Measurements from ENCODE around the gene CRB2. TPM values are rescaled to one million over a fixed set of nuclear protein-coding genes. Genes with fewer than 3 reads are reported as not detected.

Gene CRB2
- polyA plus RNA-seq, 3 donors, result 0.01 to 0.22 (median 0.10) TPM

DNA sequence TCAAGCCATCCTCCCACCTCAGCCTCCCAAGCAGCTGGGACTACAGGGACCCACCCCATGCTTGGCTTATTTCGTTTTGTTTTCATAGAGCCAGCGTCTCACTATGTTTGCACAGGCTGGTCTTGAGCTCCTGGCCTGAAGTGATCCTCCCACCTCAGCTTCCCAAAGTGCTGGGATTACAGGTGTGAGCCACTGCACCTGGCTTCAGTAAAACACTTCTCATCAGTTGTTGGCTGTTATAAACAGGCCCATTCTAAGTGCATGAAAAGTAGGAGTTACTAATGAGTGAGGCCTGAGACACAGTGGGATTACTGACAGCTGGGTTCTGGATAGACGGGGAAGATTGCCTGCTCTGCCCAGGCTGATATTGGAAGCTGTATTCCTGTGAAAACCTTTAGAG lies 3.5 kb downstream of the CRB2 start:
- 30 to 77% (median 62%) methylated on average over 3 of the region's 3 CpGs for WGBS, 3 donors

DNA sequence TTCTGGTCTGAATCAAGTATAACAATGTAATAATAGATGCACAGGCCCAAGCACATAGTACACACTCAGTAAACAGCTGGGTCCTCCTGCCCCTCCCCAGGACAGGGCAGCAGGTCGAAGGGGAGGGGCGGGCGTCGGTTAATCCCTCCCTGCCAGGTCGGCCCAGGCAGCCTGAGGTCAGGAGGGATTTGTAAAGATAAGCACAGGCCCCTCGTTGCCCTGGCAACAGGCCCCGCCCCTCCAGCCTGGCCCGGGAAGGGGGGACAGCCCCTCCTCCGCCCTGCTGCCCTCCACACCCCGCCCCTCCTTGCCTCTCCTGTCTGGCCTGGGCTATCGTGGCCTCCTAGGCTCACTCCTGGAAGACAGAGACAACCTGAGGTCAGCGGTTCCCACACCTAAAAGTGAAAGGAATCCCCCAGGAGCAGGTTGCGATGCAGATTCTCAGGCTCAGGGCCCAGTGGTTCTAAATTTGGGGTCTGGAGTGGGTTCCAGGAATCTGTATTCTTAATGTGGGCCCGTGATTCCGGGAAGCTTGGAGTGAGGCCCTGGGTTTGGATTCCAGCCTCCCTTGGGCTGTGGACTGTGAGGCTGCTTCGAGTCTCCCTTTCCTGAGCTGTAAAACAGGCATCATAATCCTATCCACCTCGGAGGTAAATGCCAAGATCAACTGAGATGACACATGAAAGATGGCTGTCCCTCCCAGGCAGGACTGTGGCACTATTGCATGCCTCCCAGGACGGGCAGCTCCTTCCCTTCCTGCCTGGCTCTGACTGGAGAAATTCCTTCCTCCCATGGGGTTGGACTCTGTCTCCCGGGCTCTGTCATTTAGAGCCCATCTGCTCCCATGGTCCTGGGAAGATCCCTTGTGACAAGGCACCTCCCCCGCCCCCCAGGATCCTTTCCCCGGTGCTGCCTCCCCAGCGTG lies 4.4 kb downstream of the CRB2 start:
- WGBS, 3 donors, result 32 to 38% (median 37%) methylated on average over 20 to 22 of the region's 22 CpGs

More for the DNA sequence above, 3.5 kb downstream of the CRB2 start:
- H3K27ac ChIP-seq (ENCODE audit: low read depth, low read length), result no peak overlapping the region

DNA sequence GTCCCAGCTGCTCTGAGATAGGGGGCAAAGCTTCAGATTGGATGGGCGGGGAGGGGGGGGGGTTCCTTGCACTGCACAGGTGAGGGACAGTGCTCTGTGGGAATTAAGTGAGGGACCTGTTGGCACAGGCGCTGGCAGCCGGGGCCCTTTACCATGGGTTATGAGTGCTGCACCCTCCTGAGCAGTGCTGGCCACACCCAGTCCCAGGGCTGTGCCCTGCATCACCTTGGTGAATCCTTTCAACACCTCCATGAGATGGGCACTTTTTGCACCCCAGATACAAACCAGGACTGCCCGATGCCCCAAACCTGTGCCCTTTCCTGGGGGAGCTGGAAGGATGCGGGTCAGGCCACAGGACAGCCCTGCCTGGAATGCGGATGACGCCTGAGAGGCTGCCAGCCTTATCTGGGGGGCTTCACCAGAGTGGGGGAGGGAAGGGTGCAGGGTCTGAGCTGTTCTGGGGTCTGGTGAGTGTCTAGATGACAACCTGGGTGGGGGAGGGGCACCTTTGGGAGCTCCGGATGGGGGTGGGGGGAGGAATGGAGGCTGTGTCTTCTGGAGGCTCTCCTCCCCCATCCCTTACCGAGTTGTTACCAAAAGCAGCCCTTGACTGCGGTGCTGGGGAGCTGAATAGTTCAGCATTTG lies 5.2 kb downstream of the CRB2 start:
- WGBS, 3 donors, result 53 to 60% (median 58%) methylated on average over 8 to 10 of the region's 10 CpGs

More for the DNA sequence above, 4.4 kb downstream of the CRB2 start:
- no peak overlapping the region for H3K27ac ChIP-seq (ENCODE audit: low read depth, low read length)

DNA sequence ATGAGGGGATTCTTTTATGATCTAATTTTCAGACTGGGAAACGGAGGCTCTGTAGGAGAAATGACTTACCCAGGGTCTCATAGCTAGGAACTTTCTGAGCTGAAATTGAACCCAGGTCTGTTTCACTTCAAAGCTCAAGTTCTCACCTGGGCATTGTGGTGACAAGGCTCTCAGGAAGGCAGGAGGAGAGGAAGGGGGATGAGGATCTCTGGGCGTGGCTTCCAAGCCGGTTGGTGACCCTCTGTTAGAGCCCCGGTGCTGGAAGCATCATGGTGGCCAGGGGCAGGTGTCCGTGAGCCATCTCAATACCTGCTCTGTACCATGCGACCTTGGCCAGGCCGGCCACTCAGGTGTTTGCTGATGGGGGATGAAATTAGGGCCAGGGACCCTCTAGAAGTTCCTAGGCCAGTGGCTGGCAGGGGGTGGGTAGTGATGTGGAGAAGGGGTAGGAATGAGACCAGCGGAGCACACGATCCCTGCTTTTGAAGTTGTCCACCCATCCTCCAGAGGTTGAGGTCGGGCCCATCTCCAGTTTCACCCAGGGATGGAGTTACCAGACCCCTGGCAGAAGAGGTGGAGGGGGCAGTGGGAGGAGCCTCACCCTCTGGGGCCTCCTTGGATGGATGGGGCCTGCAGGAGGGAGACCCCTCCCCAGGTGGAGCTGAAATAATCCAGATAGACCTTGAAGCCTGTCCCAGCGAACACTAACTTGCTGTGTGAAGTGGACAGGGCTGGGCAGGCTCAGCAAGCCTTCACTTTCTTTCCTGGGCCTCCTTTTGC lies 5.9 kb downstream of the CRB2 start:
- H3K27ac ChIP-seq (ENCODE audit: low read depth, low read length), result no peak overlapping the region
- 65 to 68% (median 66%) methylated on average over 11 of the region's 11 CpGs for WGBS, 3 donors

More for the DNA sequence above, 5.2 kb downstream of the CRB2 start:
- no peak overlapping the region for H3K27ac ChIP-seq (ENCODE audit: low read depth, low read length)

DNA sequence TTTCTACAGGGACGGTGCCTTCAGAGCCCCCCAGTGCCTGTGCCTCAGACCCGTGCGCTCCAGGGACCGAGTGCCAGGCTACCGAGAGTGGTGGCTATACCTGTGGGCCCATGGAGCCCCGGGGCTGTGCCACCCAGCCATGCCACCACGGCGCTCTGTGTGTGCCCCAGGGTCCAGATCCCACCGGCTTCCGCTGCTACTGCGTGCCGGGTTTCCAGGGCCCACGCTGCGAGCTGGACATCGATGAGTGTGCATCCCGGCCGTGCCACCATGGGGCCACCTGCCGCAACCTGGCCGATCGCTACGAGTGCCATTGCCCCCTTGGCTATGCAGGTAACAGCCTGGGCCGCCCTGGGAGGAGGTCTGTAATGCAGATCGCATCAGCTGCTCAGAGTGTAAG lies 6.9 kb downstream of the CRB2 start:
- WGBS, 3 donors, result 87 to 92% (median 88%) methylated on average over 23 of the region's 23 CpGs

DNA sequence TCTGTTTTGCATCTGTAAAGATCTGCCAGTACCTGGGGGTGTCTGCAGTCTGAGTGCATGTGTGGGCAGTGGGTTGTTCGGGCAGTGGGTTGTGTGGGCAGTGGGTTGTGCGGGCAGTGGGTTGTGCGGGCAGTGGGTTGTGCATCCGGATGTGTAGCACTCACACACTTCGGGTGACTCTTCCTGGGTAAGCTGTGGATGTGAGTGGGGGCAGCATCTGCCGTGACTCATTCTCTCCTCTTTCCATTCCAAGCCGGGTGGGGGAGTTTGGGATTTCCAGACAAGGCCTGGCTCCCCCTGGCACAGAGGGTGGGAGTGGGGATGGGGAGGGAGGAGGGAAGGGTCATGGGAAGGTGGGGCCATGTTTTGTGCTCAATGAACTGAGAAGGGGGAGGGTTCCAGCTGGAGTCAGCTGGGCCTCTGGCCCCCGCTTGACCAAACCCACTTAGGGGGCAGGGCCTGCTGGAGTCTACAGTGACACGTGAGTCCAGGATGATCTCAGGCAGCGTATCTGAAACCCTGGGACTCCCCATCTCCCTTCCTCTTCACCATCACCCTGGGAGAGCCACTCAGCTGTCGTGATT lies 8.3 kb downstream of the CRB2 start:
- 62 to 77% (median 63%) methylated on average over 11 of the region's 11 CpGs for WGBS, 3 donors
- no peak overlapping the region for H3K27ac ChIP-seq (ENCODE audit: low read depth, low read length)

More for the DNA sequence above, 6.9 kb downstream of the CRB2 start:
- no peak overlapping the region for H3K27ac ChIP-seq (ENCODE audit: low read depth, low read length)

DNA sequence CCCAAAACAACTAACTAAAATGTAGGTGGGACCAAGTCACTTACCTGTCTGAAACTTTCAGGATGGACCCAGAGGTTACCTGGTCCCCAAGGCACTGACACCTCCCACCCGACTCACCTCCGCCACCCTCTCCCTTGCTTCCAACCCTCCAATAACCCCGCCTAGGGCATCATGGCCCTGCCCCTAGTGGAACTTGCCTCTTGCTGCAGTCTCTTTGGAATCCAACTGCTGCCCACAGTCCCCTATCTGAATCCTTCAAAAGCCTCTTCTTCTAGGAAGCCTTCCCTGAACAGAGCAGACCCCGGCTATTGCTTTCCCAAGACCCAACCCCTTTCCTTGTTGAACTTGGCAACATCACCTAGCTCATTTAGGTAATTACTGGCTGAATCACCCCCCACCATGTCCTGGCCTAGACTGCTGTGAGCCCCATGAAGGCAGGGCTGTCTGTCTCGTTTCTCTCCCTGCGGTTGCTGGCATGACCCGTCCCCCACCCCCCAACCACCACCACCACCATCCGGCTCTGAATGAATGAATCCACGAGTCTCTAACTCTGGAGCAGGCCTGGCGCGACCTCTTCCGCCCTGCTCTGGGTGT lies 9.4 kb downstream of the CRB2 start:
- 77 to 85% (median 83%) methylated on average over 12 of the region's 12 CpGs for WGBS, 3 donors

DNA sequence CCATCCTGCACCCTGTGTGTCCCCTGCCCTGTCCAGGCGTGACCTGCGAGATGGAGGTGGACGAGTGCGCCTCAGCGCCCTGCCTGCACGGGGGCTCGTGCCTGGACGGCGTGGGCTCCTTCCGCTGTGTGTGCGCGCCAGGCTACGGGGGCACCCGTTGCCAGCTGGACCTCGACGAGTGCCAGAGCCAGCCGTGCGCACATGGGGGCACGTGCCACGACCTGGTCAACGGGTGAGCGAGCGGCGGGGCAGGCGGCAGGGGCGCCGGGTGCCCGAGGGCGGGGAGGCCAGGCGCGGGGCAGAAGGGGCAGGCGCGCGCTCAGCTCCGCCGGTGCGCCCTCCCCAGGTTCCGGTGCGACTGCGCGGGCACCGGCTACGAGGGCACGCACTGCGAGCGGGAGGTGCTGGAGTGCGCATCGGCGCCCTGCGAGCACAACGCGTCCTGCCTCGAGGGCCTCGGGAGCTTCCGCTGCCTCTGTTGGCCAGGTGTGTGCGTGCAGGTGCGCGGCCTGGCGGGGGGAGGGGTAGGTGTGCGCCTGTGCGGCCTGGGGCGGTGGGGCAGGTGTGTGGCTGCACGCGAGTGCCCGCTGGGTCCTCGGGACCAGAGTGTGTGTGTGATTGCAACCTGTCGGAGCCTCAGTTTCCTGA lies 10.0 kb downstream of the CRB2 start:
- H3K27ac ChIP-seq (ENCODE audit: low read depth, low read length), result no peak overlapping the region
- 49 to 74% (median 66%) methylated on average over 54 to 67 of the region's 67 CpGs for WGBS, 3 donors

More for the DNA sequence above, 9.4 kb downstream of the CRB2 start:
- no peak overlapping the region for H3K27ac ChIP-seq (ENCODE audit: low read depth, low read length)

DNA sequence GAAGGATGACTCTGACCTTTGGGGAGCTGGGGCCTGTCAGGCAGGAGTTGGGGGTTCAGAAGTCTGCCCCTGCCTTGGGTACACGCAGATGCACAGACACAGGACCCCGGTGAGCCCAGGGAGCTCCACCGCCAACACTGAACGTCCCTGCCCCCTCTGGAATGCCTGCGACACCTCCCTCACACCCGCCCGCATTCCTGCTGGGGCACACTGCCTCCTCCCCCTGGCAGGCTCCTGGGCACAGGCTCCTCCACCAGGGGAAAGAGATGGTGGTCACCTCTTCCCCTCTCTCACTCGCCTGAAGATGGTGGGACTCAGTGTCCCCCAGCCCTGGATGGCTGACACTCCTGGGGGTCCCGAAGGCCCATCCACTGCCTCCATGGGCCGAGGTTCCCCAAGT lies 12.0 kb downstream of the CRB2 start:
- WGBS, 3 donors, result 76 to 82% (median 81%) methylated on average over 10 of the region's 10 CpGs
- no peak overlapping the region for H3K27ac ChIP-seq (ENCODE audit: low read depth, low read length)

DNA sequence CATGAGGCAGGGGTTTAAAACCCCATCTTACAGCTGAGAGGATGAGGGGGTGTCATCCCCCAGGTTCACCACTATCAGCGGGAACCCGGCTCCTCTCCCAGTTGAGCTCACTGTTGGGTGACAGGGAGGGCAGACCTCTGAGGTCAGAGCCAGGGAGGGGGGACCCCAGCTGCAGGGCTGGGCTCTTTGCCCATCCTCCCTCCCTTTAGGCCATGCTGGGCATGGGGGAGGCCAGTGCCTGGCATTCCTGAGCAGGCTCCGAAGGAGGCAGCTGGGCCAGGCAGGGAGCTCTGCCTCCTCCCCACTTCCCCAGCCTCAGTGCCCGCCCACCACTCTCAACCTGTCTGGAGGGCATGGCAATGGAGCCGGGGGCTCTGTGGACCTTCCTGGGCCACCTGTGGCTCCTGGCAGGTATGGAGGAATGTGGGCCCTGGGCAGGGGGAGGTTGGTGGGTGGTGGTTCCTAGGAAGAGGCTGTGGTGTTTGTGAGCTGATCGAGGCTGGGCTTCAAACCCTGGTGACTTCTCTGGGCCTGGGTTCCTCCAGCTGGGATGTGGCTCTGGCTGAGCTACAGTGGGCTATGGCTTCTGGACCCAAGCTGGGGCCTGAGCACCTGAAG lies 12.6 kb downstream of the CRB2 start:
- WGBS, 3 donors, result 74 to 79% (median 77%) methylated on average over 6 of the region's 6 CpGs
- H3K27ac ChIP-seq (ENCODE audit: low read depth, low read length), result no peak overlapping the region

DNA sequence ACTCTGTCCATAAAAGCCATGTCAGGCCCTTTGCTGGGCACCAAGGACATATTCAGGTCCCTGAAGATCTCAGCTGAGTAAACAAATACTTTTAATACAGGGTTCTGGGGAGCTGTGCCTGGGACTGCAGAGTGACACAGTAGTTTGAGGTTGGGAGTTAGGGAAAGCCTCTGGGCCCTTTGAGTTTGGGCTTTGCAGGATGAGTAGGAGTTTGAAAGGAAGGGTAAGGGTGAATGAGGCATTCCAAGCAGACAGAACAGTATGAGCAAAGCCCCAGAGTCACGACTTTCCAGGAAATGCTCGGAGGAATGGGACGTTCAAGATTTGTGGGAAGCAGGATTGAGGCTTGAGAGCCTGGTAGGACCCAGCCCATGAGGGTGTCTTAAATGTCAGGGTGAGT lies 13.3 kb downstream of the CRB2 start:
- 63 to 77% (median 73%) methylated on average over 3 of the region's 3 CpGs for WGBS, 3 donors
- H3K27ac ChIP-seq (ENCODE audit: low read depth, low read length), result no peak overlapping the region

DNA sequence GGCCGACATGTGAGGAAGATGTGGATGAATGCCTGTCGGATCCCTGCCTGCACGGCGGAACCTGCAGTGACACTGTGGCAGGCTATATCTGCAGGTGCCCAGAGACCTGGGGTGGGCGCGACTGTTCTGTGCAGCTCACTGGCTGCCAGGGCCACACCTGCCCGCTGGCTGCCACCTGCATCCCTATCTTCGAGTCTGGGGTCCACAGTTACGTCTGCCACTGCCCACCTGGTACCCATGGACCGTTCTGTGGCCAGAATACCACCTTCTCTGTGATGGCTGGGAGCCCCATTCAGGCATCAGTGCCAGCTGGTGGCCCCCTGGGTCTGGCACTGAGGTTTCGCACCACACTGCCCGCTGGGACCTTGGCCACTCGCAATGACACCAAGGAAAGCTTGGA lies 14.1 kb downstream of the CRB2 start:
- H3K27ac ChIP-seq (ENCODE audit: low read depth, low read length), result no peak overlapping the region
- WGBS, 3 donors, result 86 to 91% (median 91%) methylated on average over 13 of the region's 13 CpGs

DNA sequence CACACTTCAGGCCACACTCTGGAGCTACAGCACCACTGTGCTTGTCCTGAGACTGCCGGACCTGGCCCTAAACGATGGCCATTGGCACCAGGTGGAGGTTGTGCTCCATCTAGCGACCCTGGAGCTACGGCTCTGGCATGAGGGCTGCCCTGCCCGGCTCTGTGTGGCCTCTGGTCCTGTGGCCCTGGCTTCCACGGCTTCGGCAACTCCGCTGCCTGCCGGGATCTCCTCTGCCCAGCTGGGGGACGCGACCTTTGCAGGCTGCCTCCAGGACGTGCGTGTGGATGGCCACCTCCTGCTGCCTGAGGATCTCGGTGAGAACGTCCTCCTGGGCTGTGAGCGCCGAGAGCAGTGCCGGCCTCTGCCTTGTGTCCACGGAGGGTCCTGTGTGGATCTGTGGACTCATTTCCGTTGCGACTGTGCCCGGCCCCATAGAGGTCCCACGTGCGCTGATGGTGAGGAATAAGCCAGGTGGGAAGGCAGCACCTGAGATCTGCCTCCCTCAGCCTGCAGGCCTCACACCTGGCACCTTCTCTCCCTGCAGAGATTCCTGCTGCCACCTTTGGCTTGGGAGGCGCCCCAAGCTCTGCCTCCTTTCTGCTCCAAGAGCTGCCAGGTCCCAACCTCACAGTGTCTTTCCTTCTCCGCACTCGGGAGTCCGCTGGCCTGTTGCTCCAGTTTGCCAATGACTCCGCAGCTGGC lies 14.7 kb downstream of the CRB2 start:
- 69 to 85% (median 85%) methylated on average over 29 of the region's 29 CpGs for WGBS, 3 donors
- H3K27ac ChIP-seq (ENCODE audit: low read depth, low read length), result no peak overlapping the region

DNA sequence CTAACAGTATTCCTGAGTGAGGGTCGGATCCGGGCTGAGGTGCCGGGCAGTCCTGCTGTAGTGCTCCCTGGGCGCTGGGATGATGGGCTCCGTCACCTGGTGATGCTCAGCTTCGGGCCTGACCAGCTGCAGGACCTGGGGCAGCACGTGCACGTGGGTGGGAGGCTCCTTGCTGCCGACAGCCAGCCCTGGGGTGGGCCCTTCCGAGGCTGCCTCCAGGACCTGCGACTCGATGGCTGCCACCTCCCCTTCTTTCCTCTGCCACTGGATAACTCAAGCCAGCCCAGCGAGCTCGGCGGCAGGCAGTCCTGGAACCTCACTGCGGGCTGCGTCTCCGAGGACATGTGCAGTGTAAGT lies 15.2 kb downstream of the CRB2 start:
- no peak overlapping the region for H3K27ac ChIP-seq (ENCODE audit: low read depth, low read length)
- WGBS, 3 donors, result 75 to 82% (median 81%) methylated on average over 17 to 18 of the region's 18 CpGs

DNA sequence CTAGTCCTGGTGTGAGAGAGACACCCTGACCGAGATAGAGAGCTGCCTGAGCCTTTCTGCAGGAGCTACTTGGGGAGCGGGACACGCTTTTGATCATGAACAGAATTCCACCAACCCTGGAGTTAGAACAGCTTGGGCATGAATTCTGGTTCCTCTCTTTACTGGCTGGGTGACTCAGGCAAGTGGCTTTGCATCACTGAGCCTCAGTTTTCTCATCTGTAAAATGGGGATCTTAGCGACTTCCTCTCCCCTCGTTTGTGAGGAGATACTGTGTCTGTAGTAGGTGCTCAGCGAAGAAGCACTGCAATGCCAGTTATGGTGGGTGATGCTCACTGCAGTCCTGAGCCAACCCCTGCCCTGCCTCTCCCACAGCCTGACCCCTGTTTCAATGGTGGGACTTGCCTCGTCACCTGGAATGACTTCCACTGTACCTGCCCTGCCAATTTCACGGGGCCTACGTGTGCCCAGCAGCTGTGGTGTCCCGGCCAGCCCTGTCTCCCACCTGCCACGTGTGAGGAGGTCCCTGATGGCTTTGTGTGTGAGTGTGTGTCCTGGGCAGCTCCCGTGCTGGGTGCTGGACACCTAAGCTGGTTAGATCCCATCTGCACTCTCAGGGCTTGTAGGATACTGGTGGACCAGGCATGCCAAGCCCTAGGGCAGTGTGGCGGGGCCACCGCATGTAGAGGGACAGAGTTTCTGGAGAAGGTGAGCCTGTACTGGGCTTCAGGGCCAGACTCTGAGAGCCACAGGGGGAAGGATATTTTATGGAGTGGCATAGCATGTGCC lies 16.0 kb downstream of the CRB2 start:
- no peak overlapping the region for H3K27ac ChIP-seq (ENCODE audit: low read depth, low read length)
- WGBS, 3 donors, result 81 to 89% (median 85%) methylated on average over 14 of the region's 14 CpGs
